Mesenteric fat pad (tissue), 1 donor: Measurements from ENCODE around the gene GPC6. TPM values are rescaled to one million over a fixed set of nuclear protein-coding genes. Genes with fewer than 3 reads are reported as not detected.

ENCODE experiments used
- DNase-seq: peaks from one replicate; pipeline ENCODE4 v3.0.0-alpha.2; 2020; ENCODE audit warnings: low spot score
- total RNA-seq: library from RNA; stranded (reverse); fragmentation: NEBNext Ultra II Directional; extraction: Animal tissue kit (Norgen Biotek cat#: 25700); gene quantifications from one replicate; pipeline ENCODE4 v1.2.1, GENCODE V29; 2021
- donor health status: DM: yes; HTN: yes; CAD: no.

GPC6 gene
- total RNA-seq, 1 donor from 2014 or later = 23.1 TPM

- DNase-seq = no peak
Measured at GRCh38 chr13:93368718-93369117, 142.1 kb downstream of the GPC6 start.

GRCh38 chr13:93372856-93373255 lies 146.2 kb downstream of the GPC6 start:
- DNase-seq = no peak

GRCh38 chr13:93375491-93375890 lies 148.9 kb downstream of the GPC6 start:
- DNase-seq = no peak

GRCh38 chr13:93377196-93377595 lies 150.6 kb downstream of the GPC6 start:
- no peak for DNase-seq

- no peak for DNase-seq
Measured at GRCh38 chr13:93378184-93378583, 151.6 kb downstream of the GPC6 start.

- no peak for DNase-seq
Measured at GRCh38 chr13:93386116-93386515, 159.5 kb downstream of the GPC6 start.

GRCh38 chr13:93388701-93389100 lies 162.1 kb downstream of the GPC6 start:
- DNase-seq = no peak

GRCh38 chr13:93397619-93398018 lies 171.0 kb downstream of the GPC6 start:
- no peak for DNase-seq

- no peak for DNase-seq
Measured at GRCh38 chr13:93398167-93399035, 171.8 kb downstream of the GPC6 start.

- DNase-seq = no peak
Measured at GRCh38 chr13:93399212-93399611, 172.6 kb downstream of the GPC6 start.

GRCh38 chr13:93406136-93406535 lies 179.5 kb downstream of the GPC6 start:
- no peak for DNase-seq

GRCh38 chr13:93407551-93407950 lies 180.9 kb downstream of the GPC6 start:
- no peak for DNase-seq

- no peak for DNase-seq
Measured at GRCh38 chr13:93409001-93409400, 182.4 kb downstream of the GPC6 start.

GRCh38 chr13:93409816-93410215 lies 183.2 kb downstream of the GPC6 start:
- DNase-seq = no peak

- no peak for DNase-seq
Measured at GRCh38 chr13:93411186-93411680, 184.6 kb downstream of the GPC6 start.

GRCh38 chr13:93412676-93413075 lies 186.1 kb downstream of the GPC6 start:
- DNase-seq = no peak

- no peak for DNase-seq
Measured at GRCh38 chr13:93413972-93414717, 187.5 kb downstream of the GPC6 start.

- DNase-seq = no peak
Measured at GRCh38 chr13:93416736-93417355, 190.2 kb downstream of the GPC6 start.

- no peak for DNase-seq
Measured at GRCh38 chr13:93418398-93418797, 191.8 kb downstream of the GPC6 start.

GRCh38 chr13:93420206-93420605 lies 193.6 kb downstream of the GPC6 start:
- DNase-seq = no peak

- no peak for DNase-seq
Measured at GRCh38 chr13:93420887-93421286, 194.3 kb downstream of the GPC6 start.
